ENCODE results near the gene FMNL2.

Gene FMNL2

DNA sequence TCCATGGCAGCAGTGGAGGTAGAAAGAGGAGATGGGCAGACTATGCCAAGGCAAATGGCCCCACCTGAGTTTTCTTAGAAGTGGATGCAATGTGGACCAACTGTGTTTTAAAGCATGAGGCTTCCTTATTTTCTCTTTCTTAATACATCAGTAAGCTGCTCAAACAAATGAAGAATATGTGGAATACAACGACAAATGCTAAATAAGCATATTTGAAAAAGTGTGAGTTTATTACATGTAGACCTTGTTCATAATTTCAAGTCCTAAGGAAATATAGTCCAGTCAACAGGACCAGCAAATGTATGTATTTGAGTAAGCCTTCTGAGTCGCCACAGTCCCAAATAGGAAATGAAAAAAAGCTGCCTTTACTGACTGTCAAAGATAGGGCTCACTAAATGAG, 204.4 kb downstream of the FMNL2 start:
- no peak overlapping the region for H3K4me3 ChIP-seq (ENCODE audit: low read depth, low read length)
- no peaks in the 10 kb centered on the region for H3K36me3 ChIP-seq (ENCODE audit: control insufficient read depth in 2 of 2, insufficient read depth in 1 of 2, low read length in 2 of 2)
- 0 out of 2 replicates have a peak, but pooled peaks cover 6% of the 10 kb centered on the region for H3K4me1 ChIP-seq (ENCODE audit: control insufficient read depth, insufficient read depth, low read length)
- TF ChIP-seq GLIS2 (tag by site-specific recombination; IDR thresholded peaks at IDR 0.05) (no peak), ZNF140 (tag by site-specific recombination; IDR thresholded peaks at IDR 0.05) (no peak), ZFP3 (tag by site-specific recombination; IDR thresholded peaks at IDR 0.05; ENCODE audit: low read depth) (no peak), ZNF473 (tag by site-specific recombination; IDR thresholded peaks at IDR 0.05) (no peak), KLF7 (tag by site-specific recombination; IDR thresholded peaks at IDR 0.05; ENCODE audit: borderline replicate concordance) (no peak), ZNF202 (tag by site-specific recombination; IDR thresholded peaks at IDR 0.05; ENCODE audit: borderline replicate concordance) (no peak), BCL11A (tag by site-specific recombination; IDR thresholded peaks at IDR 0.05; ENCODE audit: low read depth) (no peak), ZNF747 (tag by site-specific recombination; IDR thresholded peaks at IDR 0.05) (no peak), ZNF311 (tag by site-specific recombination; IDR thresholded peaks at IDR 0.05; ENCODE audit: borderline replicate concordance) (no peak), ZNF23 (tag by site-specific recombination; IDR thresholded peaks at IDR 0.05; ENCODE audit: borderline replicate concordance) (no peak), ZNF157 (tag by site-specific recombination; IDR thresholded peaks at IDR 0.05) (no peak), ZNF785 (tag by site-specific recombination; IDR thresholded peaks at IDR 0.05) (no peak), SCRT2 (tag by site-specific recombination; IDR thresholded peaks at IDR 0.05) (no peak)
- TF ChIP-seq, protein P1, sequence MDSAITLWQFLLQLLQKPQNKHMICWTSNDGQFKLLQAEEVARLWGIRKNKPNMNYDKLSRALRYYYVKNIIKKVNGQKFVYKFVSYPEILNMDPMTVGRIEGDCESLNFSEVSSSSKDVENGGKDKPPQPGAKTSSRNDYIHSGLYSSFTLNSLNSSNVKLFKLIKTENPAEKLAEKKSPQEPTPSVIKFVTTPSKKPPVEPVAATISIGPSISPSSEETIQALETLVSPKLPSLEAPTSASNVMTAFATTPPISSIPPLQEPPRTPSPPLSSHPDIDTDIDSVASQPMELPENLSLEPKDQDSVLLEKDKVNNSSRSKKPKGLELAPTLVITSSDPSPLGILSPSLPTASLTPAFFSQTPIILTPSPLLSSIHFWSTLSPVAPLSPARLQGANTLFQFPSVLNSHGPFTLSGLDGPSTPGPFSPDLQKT (IDR thresholded peaks at IDR 0.05; ENCODE audit: borderline replicate concordance, low read depth, low read length), result no peak
- TF ChIP-seq, protein P2, sequence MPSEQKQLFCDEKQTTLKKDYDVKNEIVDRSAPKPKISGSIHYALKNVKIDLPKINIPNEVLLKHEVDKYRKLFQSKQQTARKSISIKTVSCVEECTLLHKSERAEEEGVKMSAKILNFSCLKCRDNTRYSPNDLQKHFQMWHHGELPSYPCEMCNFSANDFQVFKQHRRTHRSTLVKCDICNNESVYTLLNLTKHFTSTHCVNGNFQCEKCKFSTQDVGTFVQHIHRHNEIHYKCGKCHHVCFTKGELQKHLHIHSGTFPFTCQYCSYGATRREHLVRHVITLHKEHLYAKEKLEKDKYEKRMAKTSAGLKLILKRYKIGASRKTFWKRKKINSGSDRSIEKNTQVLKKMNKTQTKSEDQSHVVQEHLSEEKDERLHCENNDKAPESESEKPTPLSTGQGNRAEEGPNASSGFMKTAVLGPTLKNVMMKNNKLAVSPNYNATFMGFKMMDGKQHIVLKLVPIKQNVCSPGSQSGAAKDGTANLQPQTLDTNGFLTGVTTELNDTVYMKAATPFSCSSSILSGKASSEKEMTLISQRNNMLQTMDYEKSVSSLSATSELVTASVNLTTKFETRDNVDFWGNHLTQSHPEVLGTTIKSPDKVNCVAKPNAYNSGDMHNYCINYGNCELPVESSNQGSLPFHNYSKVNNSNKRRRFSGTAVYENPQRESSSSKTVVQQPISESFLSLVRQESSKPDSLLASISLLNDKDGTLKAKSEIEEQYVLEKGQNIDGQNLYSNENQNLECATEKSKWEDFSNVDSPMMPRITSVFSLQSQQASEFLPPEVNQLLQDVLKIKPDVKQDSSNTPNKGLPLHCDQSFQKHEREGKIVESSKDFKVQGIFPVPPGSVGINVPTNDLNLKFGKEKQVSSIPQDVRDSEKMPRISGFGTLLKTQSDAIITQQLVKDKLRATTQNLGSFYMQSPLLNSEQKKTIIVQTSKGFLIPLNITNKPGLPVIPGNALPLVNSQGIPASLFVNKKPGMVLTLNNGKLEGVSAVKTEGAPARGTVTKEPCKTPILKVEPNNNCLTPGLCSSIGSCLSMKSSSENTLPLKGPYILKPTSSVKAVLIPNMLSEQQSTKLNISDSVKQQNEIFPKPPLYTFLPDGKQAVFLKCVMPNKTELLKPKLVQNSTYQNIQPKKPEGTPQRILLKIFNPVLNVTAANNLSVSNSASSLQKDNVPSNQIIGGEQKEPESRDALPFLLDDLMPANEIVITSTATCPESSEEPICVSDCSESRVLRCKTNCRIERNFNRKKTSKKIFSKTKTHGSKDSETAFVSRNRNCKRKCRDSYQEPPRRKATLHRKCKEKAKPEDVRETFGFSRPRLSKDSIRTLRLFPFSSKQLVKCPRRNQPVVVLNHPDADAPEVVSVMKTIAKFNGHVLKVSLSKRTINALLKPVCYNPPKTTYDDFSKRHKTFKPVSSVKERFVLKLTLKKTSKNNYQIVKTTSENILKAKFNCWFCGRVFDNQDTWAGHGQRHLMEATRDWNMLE (tag by site-specific recombination; conservative IDR thresholded peaks at IDR 0.05; ENCODE audit: low read depth), result no peak
- TF ChIP-seq, protein P3, sequence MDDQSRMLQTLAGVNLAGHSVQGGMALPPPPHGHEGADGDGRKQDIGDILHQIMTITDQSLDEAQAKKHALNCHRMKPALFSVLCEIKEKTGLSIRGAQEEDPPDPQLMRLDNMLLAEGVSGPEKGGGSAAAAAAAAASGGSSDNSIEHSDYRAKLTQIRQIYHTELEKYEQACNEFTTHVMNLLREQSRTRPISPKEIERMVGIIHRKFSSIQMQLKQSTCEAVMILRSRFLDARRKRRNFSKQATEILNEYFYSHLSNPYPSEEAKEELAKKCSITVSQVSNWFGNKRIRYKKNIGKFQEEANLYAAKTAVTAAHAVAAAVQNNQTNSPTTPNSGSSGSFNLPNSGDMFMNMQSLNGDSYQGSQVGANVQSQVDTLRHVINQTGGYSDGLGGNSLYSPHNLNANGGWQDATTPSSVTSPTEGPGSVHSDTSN (CRISPR knock-in tag; IDR thresholded peaks at IDR 0.05), result no peak
- TF ChIP-seq, protein P4, sequence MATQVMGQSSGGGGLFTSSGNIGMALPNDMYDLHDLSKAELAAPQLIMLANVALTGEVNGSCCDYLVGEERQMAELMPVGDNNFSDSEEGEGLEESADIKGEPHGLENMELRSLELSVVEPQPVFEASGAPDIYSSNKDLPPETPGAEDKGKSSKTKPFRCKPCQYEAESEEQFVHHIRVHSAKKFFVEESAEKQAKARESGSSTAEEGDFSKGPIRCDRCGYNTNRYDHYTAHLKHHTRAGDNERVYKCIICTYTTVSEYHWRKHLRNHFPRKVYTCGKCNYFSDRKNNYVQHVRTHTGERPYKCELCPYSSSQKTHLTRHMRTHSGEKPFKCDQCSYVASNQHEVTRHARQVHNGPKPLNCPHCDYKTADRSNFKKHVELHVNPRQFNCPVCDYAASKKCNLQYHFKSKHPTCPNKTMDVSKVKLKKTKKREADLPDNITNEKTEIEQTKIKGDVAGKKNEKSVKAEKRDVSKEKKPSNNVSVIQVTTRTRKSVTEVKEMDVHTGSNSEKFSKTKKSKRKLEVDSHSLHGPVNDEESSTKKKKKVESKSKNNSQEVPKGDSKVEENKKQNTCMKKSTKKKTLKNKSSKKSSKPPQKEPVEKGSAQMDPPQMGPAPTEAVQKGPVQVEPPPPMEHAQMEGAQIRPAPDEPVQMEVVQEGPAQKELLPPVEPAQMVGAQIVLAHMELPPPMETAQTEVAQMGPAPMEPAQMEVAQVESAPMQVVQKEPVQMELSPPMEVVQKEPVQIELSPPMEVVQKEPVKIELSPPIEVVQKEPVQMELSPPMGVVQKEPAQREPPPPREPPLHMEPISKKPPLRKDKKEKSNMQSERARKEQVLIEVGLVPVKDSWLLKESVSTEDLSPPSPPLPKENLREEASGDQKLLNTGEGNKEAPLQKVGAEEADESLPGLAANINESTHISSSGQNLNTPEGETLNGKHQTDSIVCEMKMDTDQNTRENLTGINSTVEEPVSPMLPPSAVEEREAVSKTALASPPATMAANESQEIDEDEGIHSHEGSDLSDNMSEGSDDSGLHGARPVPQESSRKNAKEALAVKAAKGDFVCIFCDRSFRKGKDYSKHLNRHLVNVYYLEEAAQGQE (tag by site-specific recombination; IDR thresholded peaks at IDR 0.05), result no peak
- ChIA-PET POLR2A (no interaction called here), CTCF (no interaction called here)
- no peaks in the 10 kb centered on the region for H3K9me3 ChIP-seq (ENCODE audit: control insufficient read depth, insufficient read depth, low read depth, low read length)
- no peak overlapping the region for H3K27ac ChIP-seq (ENCODE audit: extremely low read depth, low read depth, low read length)

All from HEK293 (cell line).